Liver (tissue), 9 donors: ENCODE measurements around the gene COLEC11. TPM values are rescaled to one million over a fixed set of nuclear protein-coding genes. Genes with fewer than 3 reads are reported as not detected.

ENCODE experiments used
- DNase-seq: peaks from one replicate; pipeline ENCODE4 v3.0.0-alpha.2; 2017; ENCODE audit warnings: low spot score
- H3K27ac ChIP-seq, 2 donors: one replicate each; pipeline ENCODE4 v1.7.0; 2013; ENCODE audit warnings: inconsistent platforms in 2 of 2, low read length in 2 of 2, control low read depth in 1 of 2, low read depth in 1 of 2, mild to moderate bottlenecking in 1 of 2
- H3K27me3 ChIP-seq, 4 donors: one replicate each; pipeline versions ENCODE4 v1.6.1 to v1.7.0; 2013; ENCODE audit warnings: low read length in 3 of 4, inconsistent platforms in 1 of 4, mild to moderate bottlenecking in 1 of 4, moderate library complexity in 1 of 4; ENCODE audit not compliant: control insufficient read depth in 4 of 4, insufficient read depth in 4 of 4
- H3K36me3 ChIP-seq, 4 donors: one replicate each; pipeline versions ENCODE4 v1.6.1 to v1.7.0; 2013; ENCODE audit warnings: low read length in 3 of 4, mild to moderate bottlenecking in 3 of 4, low read depth in 1 of 4, moderate library complexity in 1 of 4; ENCODE audit not compliant: control insufficient read depth in 4 of 4, insufficient read depth in 3 of 4
- H3K4me1 ChIP-seq, 4 donors: one replicate each; pipeline versions ENCODE4 v1.6.1 to v1.7.0; 2013; ENCODE audit warnings: low read length in 3 of 4, mild to moderate bottlenecking in 3 of 4, moderate library complexity in 1 of 4; ENCODE audit not compliant: control insufficient read depth in 4 of 4, insufficient read depth in 4 of 4
- H3K4me3 ChIP-seq, 3 donors: one replicate each; pipeline versions ENCODE4 v1.6.1 to v1.7.0; 2013; ENCODE audit warnings: low read length in 3 of 3, control low read depth in 1 of 3, low read depth in 1 of 3, mild to moderate bottlenecking in 1 of 3
- H3K9ac ChIP-seq, 2 donors: one replicate each; pipeline ENCODE4 v1.7.0; 2013; ENCODE audit warnings: low read length in 2 of 2, mild to moderate bottlenecking in 2 of 2, moderate library complexity in 2 of 2, control low read depth in 1 of 2, low read depth in 1 of 2
- H3K9me3 ChIP-seq, 4 donors: one replicate each; pipeline versions ENCODE4 v1.6.1 to v1.7.0; 2013; ENCODE audit warnings: low read length in 3 of 4; ENCODE audit not compliant: control insufficient read depth in 4 of 4
- EGR1 ChIP-seq, 2 donors: IDR thresholded peaks; 2 replicates each; pipeline ENCODE4 v1.6.1; 2016 to 2018; ENCODE audit warnings: antibody characterized with exemption in 2 of 2, low read depth in 2 of 2
- FOXA1 ChIP-seq: IDR thresholded peaks from 2 replicates; pipeline ENCODE4 v1.6.1; 2016; ENCODE audit warnings: antibody characterized with exemption
- FOXA2 ChIP-seq: IDR thresholded peaks from 2 replicates; pipeline ENCODE4 v1.6.1; 2016; ENCODE audit warnings: antibody characterized with exemption
- GABPA ChIP-seq, 2 donors: IDR thresholded peaks in 1 of 2; conservative IDR thresholded peaks in 1 of 2; 2 replicates each; pipeline ENCODE4 v1.6.1; 2016; ENCODE audit warnings: antibody characterized with exemption in 2 of 2, mild to moderate bottlenecking in 1 of 2, moderate library complexity in 1 of 2
- HNF4A ChIP-seq, 2 donors: conservative IDR thresholded peaks; 2 replicates each; pipeline ENCODE4 v1.6.1; 2016; ENCODE audit warnings: antibody characterized with exemption in 2 of 2, mild to moderate bottlenecking in 2 of 2
- HNF4G ChIP-seq: IDR thresholded peaks from 2 replicates; pipeline ENCODE4 v1.6.1; 2016; ENCODE audit warnings: antibody characterized with exemption
- JUND ChIP-seq, 2 donors: IDR thresholded peaks; 2 replicates each; pipeline ENCODE4 v1.6.1; 2016; ENCODE audit warnings: antibody characterized with exemption in 2 of 2
- NR2F2 ChIP-seq: IDR thresholded peaks from 2 replicates; pipeline ENCODE4 v1.6.1; 2016; ENCODE audit warnings: antibody characterized with exemption
- RAD21 ChIP-seq, 2 donors: IDR thresholded peaks; 2 replicates each; pipeline ENCODE4 v1.6.1; 2016; ENCODE audit warnings: antibody characterized with exemption in 2 of 2, mild to moderate bottlenecking in 2 of 2
- RXRA ChIP-seq, 2 donors: IDR thresholded peaks; 2 replicates each; pipeline ENCODE4 v1.6.1; 2017 to 2018; ENCODE audit warnings: antibody characterized with exemption in 2 of 2, mild to moderate bottlenecking in 1 of 2
- SP1 ChIP-seq: IDR thresholded peaks from 2 replicates; pipeline ENCODE4 v1.6.1; 2018; ENCODE audit warnings: antibody characterized with exemption, mild to moderate bottlenecking
- TAF1 ChIP-seq: conservative IDR thresholded peaks from 2 replicates; pipeline ENCODE4 v1.6.1; 2016; ENCODE audit warnings: antibody characterized with exemption, mild to moderate bottlenecking
- YY1 ChIP-seq: IDR thresholded peaks from 2 replicates; pipeline ENCODE4 v1.6.1; 2016; ENCODE audit warnings: antibody characterized with exemption, mild to moderate bottlenecking
- WGBS: extraction: QIAGEN DNeasy Blood & Tissue Kit; methylation state at CpG from one replicate; pipeline ENCODE4 v1.1.7; 2013; 5-methylcytosine and 5-hydroxymethylcytosine counted together
- polyA plus RNA-seq, 2 donors: library from polyadenylated mRNA; stranded (reverse) in 1 of 2; unstranded in 1 of 2; fragments of 200-250 nt in 1 of 2; fragments of >200 nt in 1 of 2; fragmentation: Nextera tagmentation in 1 of 2; extraction: Ambion mirVana in 1 of 2; gene quantifications; one replicate each; pipeline versions ENCODE4 v1.2.1 to v1.2.3, GENCODE V29; 2013 to 2015
- total RNA-seq, 2 donors: library from RNA; depleted of rRNA; stranded (reverse); fragments of >200 nt; gene quantifications; one replicate each; pipeline ENCODE4 v1.2.3, GENCODE V29; 2014
- TF ChIP-seq, protein P1 (sequence below): IDR thresholded peaks from 2 replicates; pipeline ENCODE4 v1.6.1; 2016; ENCODE audit warnings: antibody characterized with exemption
- TF ChIP-seq, protein P2 (sequence below): IDR thresholded peaks from 2 replicates; pipeline ENCODE4 v1.6.1; 2016; ENCODE audit warnings: antibody characterized with exemption
- TF ChIP-seq, protein P3 (sequence below): fragments of 150-350 bp; IDR thresholded peaks from 2 replicates; pipeline ENCODE4 v1.5.1; 2017; ENCODE audit warnings: improper control_type of control experiment, low read depth, low read length; ENCODE audit not compliant: missing input control
- TF ChIP-seq, protein P4 (sequence below): IDR thresholded peaks from 2 replicates; pipeline ENCODE4 v1.6.1; 2016; ENCODE audit warnings: antibody characterized with exemption, mild to moderate bottlenecking
- TF ChIP-seq, protein P5 (sequence below): IDR thresholded peaks from 2 replicates; pipeline ENCODE4 v1.6.1; 2016; ENCODE audit warnings: antibody characterized with exemption
- donor health status: healthy.
- donor health status: healthy.
- donor health status: healthy.
- donor health status: healthy.
- donor health status: healthy.

Gene COLEC11
- total and polyA plus RNA-seq, 4 donors: 31.0 to 100 (median 70.9) TPM

DNA sequence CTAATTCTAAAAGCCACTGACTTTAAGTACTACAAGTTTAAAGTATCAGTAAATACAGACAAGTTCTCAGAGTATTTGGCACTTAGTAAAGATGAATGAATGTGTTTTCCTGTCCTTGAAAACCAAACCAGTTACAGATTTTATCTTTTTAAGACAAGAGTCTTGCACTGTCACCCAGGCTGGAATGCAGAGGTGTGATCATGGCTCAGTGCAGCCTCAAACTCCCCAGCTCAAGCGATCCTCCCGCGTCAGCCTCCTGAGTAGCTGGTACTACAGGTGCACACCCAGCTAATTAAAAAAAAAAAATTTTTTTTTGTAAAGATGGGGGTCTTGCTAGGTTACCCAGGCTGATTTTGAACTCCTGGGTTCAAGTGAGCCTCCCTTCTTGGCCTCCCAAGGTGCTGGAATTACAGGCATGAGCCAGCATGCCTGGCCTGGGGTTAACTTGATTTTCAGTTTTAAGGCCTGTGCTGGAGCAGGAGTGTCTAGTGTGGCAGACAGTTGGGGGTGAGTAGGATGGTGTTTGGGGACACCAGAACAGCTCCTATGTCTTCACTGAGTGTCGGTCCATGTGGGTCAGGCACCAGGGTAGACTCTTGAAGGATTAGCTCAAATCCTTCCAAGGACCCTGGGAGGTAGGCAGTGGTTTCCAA is 10.2 kb upstream of the COLEC11 start:
- Histone ChIP-seq H3K4me3 (peak overlapping the region in 1 of 3 donors; percentile 2), H3K9me3 (no peaks in the 10 kb centered on the region), H3K36me3 (peaks cover 7 to 26% (median 24%) of the 10 kb centered on the region in 4 donors), H3K27ac (peak overlapping the region; percentile 79 to 87), H3K9ac (peak overlapping the region in 1 of 2 donors; percentile 4), H3K27me3 (no peaks in the 10 kb centered on the region), H3K4me1 (peaks cover 14 to 26% (median 21%) of the 10 kb centered on the region in 4 donors)
- TF ChIP-seq, protein P1, sequence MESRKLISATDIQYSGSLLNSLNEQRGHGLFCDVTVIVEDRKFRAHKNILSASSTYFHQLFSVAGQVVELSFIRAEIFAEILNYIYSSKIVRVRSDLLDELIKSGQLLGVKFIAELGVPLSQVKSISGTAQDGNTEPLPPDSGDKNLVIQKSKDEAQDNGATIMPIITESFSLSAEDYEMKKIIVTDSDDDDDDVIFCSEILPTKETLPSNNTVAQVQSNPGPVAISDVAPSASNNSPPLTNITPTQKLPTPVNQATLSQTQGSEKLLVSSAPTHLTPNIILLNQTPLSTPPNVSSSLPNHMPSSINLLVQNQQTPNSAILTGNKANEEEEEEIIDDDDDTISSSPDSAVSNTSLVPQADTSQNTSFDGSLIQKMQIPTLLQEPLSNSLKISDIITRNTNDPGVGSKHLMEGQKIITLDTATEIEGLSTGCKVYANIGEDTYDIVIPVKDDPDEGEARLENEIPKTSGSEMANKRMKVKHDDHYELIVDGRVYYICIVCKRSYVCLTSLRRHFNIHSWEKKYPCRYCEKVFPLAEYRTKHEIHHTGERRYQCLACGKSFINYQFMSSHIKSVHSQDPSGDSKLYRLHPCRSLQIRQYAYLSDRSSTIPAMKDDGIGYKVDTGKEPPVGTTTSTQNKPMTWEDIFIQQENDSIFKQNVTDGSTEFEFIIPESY: no peak
- no peak for TF ChIP-seq YY1
- no peak for TF ChIP-seq RXRA (IDR thresholded peaks at IDR 0.05)
- no peak for TF ChIP-seq FOXA1
- no peak for TF ChIP-seq JUND (IDR thresholded peaks at IDR 0.05)
- no peak for TF ChIP-seq EGR1 (IDR thresholded peaks at IDR 0.05; ENCODE audit: low read depth in 2 of 2)
- no peak for TF ChIP-seq FOXA2
- TF ChIP-seq RAD21 (IDR thresholded peaks at IDR 0.05): no peak
- TF ChIP-seq, protein P2, sequence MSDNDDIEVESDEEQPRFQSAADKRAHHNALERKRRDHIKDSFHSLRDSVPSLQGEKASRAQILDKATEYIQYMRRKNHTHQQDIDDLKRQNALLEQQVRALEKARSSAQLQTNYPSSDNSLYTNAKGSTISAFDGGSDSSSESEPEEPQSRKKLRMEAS: no peak
- TF ChIP-seq HNF4A (conservative IDR thresholded peaks at IDR 0.05): no peak
- no peak for TF ChIP-seq TAF1
- TF ChIP-seq SP1: no peak
- TF ChIP-seq GABPA (IDR thresholded peaks at IDR 0.05 in 1 of 2, conservative IDR thresholded peaks at IDR 0.05 in 1 of 2): no peak
- TF ChIP-seq, protein P3, sequence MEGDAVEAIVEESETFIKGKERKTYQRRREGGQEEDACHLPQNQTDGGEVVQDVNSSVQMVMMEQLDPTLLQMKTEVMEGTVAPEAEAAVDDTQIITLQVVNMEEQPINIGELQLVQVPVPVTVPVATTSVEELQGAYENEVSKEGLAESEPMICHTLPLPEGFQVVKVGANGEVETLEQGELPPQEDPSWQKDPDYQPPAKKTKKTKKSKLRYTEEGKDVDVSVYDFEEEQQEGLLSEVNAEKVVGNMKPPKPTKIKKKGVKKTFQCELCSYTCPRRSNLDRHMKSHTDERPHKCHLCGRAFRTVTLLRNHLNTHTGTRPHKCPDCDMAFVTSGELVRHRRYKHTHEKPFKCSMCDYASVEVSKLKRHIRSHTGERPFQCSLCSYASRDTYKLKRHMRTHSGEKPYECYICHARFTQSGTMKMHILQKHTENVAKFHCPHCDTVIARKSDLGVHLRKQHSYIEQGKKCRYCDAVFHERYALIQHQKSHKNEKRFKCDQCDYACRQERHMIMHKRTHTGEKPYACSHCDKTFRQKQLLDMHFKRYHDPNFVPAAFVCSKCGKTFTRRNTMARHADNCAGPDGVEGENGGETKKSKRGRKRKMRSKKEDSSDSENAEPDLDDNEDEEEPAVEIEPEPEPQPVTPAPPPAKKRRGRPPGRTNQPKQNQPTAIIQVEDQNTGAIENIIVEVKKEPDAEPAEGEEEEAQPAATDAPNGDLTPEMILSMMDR: no peak
- TF ChIP-seq, protein P4, sequence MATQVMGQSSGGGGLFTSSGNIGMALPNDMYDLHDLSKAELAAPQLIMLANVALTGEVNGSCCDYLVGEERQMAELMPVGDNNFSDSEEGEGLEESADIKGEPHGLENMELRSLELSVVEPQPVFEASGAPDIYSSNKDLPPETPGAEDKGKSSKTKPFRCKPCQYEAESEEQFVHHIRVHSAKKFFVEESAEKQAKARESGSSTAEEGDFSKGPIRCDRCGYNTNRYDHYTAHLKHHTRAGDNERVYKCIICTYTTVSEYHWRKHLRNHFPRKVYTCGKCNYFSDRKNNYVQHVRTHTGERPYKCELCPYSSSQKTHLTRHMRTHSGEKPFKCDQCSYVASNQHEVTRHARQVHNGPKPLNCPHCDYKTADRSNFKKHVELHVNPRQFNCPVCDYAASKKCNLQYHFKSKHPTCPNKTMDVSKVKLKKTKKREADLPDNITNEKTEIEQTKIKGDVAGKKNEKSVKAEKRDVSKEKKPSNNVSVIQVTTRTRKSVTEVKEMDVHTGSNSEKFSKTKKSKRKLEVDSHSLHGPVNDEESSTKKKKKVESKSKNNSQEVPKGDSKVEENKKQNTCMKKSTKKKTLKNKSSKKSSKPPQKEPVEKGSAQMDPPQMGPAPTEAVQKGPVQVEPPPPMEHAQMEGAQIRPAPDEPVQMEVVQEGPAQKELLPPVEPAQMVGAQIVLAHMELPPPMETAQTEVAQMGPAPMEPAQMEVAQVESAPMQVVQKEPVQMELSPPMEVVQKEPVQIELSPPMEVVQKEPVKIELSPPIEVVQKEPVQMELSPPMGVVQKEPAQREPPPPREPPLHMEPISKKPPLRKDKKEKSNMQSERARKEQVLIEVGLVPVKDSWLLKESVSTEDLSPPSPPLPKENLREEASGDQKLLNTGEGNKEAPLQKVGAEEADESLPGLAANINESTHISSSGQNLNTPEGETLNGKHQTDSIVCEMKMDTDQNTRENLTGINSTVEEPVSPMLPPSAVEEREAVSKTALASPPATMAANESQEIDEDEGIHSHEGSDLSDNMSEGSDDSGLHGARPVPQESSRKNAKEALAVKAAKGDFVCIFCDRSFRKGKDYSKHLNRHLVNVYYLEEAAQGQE: no peak
- TF ChIP-seq HNF4G: no peak
- no peak for TF ChIP-seq NR2F2
- TF ChIP-seq, protein P5, sequence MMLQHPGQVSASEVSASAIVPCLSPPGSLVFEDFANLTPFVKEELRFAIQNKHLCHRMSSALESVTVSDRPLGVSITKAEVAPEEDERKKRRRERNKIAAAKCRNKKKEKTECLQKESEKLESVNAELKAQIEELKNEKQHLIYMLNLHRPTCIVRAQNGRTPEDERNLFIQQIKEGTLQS: no peak
- no peak for DNase-seq
- 78% methylated on average over 4 of the region's 4 CpGs for whole genome bisulfite sequencing
